NCI-H1048 (cell line): ENCODE measurements around the gene PNMT.

ENCODE experiments used
- DNase-seq: peaks from one replicate; lab custom pipeline; 2025; lab: John Stamatoyannopoulos, UW

Gene PNMT

DNA sequence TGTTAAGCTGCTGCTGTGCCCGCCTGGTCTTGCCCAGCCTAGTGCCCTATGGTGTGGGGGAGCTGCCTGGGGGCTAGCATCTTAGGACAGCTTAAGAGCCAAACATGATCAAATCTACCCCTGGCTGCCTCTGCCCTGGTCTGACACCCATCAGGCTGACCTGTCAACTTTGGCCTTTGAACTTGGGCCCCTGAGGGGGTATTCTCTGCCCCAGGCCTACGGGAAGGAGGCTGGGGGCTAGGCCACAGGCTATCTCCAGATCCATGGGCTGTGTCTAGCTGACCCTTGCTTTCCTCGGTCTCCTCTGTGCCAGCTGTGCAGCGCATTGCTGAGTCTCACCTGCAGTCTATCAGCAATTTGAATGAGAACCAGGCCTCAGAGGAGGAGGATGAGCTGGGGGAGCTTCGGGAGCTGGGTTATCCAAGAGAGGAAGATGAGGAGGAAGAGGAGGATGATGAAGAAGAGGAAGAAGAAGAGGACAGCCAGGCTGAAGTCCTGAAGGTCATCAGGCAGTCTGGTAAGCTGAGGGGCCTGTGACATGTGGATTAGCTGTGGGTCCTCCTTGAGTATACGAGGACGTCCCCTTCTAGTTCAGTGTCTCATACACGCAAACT is 34.6 kb upstream of the PNMT start:
- DNase-seq: no peak

DNA sequence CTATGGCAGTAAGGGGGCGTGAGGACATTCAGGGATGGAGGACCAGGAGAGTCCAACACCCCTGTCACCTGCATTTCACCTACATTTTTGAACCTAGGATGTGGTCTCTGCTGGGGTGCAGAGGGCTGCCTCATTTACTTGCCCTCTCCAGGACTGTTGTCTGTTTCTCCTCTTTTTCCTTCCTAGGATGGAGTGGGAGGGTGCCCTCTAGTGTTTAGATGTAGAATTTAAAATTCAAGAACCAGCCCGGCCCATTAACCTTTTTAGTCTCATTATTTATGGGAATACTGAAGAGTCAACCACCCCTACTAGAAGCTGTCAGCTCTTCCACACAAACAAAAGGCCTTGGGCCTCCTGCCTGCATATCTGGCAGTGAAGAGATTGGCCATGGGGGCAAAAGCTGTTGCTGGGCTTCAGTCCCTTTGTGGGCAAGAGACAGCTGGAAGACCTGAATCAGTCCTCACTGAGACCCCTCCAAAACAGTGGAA is 33.8 kb upstream of the PNMT start:
- DNase-seq: peak; percentile 8

DNA sequence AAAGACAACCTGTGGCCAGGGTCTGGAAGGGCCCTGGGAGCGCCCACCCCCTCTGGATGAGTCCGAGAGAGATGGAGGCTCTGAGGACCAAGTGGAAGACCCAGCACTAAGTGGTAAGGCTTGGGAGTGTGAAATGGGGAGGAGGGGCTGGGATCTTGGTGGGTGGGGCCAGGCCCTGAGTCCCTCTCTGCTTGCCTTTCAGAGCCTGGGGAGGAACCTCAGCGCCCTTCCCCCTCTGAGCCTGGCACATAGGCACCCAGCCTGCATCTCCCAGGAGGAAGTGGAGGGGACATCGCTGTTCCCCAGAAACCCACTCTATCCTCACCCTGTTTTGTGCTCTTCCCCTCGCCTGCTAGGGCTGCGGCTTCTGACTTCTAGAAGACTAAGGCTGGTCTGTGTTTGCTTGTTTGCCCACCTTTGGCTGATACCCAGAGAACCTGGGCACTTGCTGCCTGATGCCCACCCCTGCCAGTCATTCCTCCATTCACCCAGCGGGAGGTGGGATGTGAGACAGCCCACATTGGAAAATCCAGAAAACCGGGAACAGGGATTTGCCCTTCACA is 32.6 kb upstream of the PNMT start:
- DNase-seq: no peak

DNA sequence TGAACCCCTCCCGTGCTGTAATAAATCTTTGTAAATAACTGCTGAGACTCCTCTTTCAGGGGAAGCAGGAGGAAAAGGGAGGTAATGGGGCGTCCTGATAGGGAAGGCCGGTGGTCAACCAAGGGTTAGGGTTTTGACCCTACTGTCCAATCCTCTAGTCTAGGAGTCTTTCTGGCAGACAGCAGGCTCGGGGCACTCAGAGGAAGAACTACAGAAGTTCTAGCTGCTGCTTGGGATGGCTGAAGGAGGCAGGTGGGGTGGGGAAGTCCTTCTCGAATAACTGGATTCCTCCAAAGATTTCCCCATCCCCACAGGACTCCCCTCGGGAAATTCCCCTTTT is 31.7 kb upstream of the PNMT start:
- no peak for DNase-seq

DNA sequence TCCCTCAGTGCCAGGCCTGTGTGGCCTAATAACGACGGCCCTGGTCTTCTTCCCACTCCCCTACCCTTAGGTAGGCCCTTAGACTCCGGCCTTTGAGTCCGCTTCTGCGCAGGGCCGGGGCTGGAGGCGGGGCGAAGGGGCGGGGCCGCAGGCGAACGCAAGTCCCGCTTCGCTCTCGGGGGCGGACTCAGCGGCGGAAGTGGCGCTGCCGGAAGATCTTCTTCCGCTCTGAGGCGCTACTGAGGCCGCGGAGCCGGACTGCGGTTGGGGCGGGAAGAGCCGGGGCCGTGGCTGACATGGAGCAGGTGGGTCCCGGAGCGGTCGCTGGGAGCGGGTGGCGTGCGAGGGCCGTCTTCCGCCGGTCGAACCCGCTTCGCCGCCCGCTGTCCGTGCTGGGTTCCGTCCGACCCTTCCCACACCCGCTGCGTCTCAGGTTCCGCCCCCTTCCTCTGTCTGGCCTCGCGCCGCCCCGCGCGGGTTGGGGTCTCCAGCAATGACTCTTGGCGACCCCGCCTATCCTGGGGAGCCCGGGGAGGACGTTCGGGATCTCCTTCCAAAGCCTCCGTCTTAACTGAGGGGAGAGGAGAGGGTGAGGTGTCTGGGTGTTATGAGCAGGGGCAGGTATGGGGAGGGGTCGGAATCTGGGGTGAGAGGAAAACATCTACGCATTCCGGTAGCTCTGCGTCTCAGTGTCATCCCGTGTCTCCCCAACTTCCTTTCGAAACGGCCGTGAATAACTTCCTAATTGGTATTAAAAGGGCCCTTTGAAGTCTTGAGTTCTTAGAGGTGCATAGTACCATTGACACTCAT is 31.1 kb upstream of the PNMT start, which contains the start of gene STARD3:
Gene STARD3 (plus strand): TSS at position 218 of the 810 bp plus-strand sequence. CDS start 16,388 bp downstream, outside the sequence.
- DNase-seq: peak; percentile 70

DNA sequence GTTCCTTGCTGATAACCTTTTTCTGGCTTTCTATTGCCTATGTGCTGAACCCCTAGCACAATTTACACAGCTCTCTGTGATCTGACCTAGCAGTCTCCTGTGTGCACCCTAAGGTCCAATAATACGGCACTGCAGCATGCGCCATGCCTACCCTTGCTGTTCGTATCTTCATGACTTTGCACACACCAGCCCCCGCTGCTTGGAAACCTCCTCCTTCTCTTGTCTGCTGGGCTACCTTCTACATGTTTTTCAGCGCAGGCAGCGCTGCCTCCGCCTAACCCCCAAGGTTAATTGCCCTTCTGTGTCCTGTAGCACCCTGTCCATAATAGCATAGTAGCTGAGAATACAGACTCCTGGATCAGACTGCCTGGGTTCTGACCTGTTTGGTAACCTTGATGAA is 29.9 kb upstream of the PNMT start:
- DNase-seq: no peak

DNA sequence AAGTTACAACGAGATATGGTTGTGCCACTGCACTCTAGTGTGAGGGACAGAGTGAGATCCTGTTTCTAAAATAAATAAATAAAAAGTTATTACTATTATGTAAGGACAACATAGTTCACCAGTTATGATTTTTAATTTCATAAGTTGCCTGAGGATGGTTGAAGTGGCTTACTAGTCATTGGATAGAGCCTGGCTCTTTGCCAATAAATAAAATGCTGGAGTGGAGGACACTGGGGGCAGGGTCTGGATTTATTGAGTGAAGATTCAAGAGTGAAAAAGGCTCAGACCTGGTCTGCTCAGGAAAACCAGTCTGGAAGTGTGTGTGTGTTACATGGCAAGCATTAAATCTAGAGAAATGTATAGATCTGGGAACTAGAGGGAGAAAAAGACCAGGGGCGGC is 29.2 kb upstream of the PNMT start:
- no peak for DNase-seq

DNA sequence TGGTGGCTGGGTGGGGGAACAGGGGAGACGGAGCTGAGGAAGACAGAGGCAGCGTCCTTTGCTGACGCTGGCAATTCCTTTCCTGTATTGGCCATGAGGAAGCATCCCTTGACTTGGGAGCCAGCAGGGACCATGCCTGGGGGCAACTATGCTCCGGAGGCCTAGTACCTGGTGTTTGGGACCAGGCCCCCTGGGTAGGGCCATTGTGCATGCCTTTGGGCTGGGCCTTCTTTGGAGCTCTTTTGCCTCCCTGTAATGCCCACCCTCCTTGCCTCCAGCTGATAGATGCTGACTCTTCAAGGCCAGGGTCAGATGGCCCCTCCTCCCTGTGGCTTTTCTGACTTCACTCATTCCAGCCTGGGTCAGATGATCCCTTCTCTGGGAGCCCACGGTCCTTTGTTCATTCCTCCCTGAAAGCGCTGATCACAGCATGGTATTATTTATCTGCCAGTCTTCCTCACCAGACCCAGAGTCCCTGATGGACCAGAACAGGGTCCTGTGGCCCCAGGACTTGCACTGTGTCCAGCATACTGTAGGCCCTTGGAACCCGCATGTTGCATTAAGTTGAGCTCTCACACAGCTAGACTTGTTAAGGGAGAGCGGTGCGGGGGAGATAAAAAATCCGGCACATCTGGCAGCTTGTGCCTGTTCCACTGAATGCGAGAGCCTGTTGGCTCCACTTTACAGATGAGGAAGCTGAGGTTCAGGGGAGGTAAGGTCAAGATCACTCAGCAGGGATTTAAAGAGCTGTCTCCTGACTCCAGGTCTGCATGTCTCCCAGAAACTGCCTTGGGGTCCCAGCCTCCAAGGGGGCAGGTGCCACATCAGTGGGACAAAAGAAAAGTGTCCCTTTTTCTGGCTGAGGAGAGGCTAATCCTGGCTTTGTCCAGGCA is 28.4 kb upstream of the PNMT start:
- no peak for DNase-seq

DNA sequence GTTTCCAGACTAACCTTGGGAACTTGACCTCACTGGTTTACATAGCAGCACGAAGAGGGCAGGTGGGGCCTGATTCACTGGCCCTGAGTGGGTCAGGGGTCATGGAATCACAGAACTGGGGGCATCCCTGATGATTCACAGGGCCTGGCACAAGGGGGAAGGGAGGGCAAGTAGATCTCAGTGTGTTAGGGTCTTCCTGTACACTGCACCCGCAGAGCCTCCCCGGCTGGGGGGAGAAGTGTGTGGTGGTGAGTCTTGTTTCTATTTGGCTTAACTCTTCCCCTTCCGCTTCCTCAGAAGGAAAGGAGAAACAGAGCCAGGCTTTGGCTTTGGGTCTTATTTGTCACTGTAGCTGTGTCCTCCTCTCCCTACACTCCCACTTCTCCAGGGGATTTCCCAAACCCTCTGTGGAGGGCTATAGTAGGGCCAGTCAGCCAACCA is 27.6 kb upstream of the PNMT start:
- DNase-seq: no peak

DNA sequence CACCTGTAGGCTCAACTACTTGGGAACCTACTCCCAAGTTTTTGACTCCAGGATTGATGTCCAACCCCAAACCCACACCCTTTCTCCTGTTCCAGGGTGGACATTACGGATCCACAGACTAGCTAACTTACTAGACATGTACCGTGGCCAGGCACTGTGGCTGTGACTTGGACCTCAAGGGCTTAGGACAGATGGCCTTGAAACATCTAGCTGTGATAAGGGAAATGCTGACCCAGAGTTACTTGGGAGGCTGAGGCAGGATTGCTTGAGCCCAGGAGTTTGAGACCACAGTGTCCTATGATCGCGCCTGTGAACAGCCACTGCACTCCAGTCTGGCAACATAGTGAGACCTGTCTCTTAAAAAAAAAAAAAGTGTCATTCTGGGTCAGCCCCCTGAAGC is 27.2 kb upstream of the PNMT start:
- no peak for DNase-seq

DNA sequence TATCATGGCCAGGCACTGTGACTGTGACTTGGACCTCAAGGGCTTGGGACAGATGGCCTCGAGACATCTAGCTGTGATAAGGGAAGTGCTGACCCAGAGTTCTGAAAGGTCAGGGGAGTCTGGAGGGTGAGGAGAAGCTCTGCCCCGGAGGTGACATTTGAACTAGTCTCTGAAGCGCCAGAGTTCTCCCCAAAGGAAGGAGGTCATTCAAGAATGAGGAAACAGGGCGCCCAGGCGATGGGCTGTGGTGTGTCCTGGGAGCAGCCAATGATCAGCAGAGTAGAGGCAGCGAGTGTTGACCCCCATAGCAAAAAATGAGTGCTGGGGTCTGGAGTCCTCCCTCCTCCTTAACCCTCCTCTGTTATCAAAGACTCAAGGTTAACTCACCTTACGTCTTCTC is 26.4 kb upstream of the PNMT start:
- DNase-seq: no peak

DNA sequence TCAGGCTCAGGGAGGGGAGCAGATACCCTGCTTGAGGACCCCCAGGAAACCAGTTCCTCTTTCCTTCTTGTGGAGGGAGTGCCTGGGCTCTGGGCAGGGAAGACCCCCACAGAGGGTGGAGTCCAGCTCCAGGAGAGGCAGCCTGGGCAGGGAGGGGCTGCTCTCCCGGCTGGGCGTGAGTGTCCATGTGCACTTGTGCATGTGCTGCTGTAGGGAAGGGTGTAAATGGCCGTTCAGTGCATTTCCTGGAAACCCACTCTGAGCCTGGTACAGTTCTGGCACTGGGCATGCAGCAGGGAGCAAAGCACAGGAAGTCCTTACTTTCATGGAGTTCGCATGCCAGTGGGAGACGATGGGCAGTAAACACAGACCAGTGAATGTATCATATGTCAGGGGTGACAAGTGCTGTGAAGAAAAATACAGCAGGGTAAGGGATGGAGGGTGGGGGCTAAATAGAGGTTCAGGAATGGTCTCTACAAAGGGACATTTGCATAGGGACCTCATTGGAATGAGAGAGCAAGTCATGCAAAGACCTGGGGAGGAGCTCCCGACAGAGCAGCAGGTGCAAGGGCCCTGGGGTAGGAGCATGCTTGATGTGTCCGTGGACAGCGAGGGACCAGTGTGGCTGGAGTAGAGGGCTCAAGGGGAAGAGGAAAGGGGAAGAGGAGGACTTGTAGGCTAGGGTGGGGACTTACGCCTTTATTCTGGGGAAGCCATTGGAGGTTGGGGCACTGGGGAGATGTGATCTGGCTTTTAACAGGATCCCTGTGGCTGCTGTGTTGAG is 25.8 kb upstream of the PNMT start:
- DNase-seq: no peak

DNA sequence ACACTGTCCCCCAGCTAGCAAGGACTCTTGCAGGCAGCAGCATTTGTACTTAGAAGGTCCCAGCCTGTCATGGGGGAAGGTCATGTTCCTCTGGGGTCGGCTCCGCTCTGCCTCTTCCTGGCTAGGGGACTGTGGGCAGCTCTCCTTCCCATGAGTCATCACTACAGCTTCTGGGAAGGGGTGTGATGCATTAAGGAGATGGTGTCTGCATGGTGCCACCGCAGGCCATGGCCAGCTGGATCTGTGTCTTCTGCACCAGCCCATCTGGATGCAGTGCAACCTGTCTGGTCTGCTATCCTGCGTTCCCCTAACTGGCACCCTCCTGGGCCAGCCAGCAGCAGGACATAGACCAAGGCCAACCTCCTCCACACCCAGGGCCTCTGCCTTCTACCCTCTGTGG is 25.0 kb upstream of the PNMT start:
- DNase-seq: no peak

DNA sequence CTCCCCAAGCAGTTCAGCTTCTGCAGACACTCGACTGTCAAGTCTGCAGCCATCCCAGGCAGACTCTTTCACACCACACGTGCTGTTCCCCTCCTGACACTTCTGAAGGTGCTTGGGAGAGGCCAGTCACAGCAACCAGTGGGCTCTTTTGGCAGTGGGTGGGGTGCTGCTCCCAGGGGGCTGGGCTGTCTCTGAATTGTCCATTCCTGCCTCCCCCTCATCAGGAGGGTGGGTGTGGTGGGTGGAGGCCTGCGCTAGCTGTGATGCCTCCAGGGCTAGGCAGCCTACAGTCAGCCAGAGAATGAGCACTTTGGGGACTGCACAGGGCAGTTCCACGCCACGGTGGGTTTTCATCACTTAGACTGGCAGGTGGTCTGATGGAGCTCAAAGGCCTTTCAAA is 21.0 kb upstream of the PNMT start:
- no peak for DNase-seq

DNA sequence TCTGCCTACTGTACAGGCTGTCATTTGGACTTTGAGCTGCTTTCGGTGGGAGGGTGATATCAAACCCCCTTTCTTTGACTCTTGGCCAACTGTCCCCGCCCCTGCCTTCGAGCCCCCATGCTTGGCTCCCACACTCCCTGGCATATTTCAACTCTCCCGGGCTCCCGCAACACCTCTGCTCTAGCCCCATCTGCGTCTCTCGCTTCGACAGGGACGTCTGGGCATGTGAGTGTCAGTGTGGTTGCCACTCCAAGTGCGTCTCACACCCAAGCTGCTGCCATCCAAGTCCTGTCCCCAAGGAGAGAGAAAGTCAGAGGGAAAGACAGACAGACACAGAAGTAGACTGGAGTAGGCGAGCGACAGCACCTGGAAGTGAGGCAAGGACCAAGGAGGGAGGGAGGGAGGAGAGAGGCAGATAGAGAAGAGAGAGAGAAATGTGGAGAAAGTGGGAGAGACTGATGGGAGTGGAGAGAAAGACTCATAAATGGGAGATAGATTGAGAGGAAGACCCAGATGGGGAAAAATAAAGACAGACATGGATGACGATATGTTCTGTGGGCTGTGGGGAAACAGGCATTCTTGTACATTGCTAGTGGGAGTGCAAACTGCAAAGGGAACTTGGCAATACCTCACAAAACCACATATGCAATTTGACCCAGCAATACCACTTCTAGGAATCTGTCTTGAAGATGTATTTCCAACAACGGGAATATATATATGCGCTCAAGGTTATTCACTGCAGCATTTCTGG is 19.5 kb upstream of the PNMT start:
- no peak for DNase-seq

DNA sequence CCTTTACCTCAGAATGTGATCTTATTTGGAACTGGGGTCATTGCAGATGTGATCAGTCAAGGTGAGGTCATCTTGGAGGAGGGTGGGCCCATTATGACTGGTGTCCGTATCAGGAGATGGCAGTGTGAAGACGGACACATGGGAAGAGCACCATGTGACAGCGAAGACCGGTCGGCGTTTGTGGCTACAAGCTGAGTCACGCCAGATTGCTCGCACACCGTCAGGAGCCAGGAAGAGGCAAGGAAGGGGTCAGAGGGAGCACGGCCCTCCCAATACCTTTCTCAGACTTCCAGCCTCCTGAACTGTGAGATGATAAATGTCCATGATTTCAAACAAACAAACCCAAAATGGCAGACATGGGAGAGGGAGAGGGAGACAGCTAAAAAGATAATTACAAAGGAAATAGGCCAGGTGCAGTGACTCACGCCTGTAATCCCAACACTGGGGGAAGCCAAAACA is 18.1 kb upstream of the PNMT start:
- DNase-seq: no peak

DNA sequence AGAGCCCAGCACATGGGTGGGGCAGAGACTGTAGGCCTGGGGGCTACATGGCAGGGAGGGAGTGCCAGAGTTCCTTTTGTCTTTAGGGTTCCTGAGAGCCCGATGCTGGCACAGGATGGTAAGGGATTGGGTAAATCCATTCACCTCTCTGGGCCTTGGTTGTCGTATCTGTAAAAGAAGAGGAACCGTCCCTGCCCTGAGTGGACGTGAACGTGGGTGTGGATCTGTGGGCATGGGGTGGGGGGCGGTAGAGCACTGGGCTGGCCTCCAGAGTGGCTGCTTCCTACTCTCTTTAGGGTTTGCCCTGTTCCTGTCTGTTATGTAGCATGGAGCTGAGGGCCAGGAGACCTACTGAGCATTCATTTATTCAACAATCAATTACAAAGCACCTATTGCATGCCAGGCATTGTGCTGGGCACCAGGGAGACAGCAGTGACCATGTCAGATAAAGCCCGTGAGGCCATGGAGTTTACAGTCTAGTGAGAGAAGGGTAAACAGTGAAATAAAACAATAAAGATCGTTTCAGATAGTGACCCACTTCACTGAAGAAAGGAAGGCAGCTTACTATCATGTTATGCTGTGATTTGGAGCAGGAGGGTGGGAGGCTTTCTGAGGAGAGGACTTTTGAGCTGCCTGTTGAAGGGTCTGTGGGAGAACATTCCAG is 16.2 kb upstream of the PNMT start:
- DNase-seq: no peak

DNA sequence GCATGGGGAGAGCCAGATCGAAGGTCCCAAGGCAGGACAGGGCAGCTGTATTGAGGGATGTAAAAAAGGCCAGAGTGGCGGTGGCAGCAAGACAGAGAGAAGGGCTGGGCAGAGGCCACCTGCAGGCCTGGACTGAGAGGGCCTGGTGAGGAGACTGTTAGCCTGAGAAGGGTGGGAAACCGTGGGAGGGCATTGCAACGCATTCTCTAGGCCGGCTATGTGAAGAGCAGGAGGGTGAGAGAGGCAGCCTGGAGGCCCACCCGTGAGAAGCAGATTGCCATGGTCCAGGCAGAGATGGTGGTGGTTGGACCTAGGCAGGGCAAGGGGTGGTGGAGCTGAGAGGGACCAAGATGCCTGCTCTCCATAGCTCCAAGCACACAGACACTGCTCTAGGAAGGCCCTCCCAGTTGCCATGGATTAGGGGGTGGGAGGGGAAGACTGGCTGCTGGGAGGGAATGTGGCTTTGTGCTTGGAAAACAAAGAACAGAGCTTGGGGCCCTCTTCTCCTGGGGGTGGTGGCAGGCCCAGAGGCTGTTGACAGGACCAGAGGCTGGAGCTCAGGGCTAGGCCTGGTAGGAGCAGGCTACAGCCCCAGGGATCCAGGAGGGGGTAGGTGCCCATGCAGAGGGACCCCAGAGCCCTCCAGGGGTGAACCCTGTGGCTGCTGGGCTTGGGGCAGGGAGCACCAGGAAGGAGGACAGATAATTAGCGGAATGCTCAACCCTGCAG is 15.5 kb upstream of the PNMT start:
- DNase-seq: no peak

DNA sequence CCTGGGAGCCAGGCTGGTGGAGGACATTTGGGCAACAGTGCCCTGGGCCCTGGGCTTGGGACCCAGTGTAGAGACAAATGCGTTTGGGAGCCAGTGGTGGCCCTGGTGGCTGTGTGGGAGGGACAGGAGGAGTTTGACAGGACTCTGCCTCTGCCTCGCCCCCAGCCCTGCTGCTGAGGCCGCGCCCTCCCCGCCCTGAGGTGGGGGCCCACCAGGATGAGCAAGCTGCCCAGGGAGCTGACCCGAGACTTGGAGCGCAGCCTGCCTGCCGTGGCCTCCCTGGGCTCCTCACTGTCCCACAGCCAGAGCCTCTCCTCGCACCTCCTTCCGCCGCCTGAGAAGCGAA is 15.0 kb upstream of the PNMT start:
- no peak for DNase-seq
